OCI-LY7 (cell line): ENCODE results near the gene GFY. TPM values are rescaled to one million over a fixed set of nuclear protein-coding genes. Genes with fewer than 3 reads are reported as not detected.

Source experiments
- BruUV-seq: library from RNA; stranded (reverse); fragments of 400-500 nt; replicated peaks from 2 replicates; lab custom pipeline; 2021; lab: Mats Ljungman, UMichigan
- CTCF ChIA-PET: fragments of 300-600 bp; sonication (Branson Sonifier 250); formaldehyde crosslinking; loops from one replicate; lab custom pipeline; 2022; ENCODE audit warnings: antibody characterized with exemption; ENCODE audit not compliant: unreplicated experiment; lab: Charles Lee
- POLR2A ChIA-PET: fragments of 300-600 bp; sonication (Branson Sonifier 250); formaldehyde crosslinking; loops from one replicate; lab custom pipeline; 2022; ENCODE audit warnings: antibody characterized with exemption; lab: Charles Lee
- DNase-seq: peaks from one replicate; pipeline ENCODE4 v3.0.0-alpha.2; 2015; ENCODE audit warnings: low spot score
- H2AFZ ChIP-seq: fragments of 200-600 bp; sonication (generic), shearing (Covaris generic); 2 replicates; pipeline ENCODE4 v1.6.1; 2014; ENCODE audit warnings: mild to moderate bottlenecking, antibody characterized with exemption, low read length, moderate library complexity
- H3K27ac ChIP-seq: fragments of 200-600 bp; sonication (generic); 2 replicates; pipeline ENCODE4 v1.5.1; 2014; ENCODE audit warnings: mixed run types, low read depth, mild to moderate bottlenecking, moderate library complexity, low read length, inconsistent platforms; ENCODE audit not compliant: poor library complexity, severe bottlenecking
- H3K36me3 ChIP-seq: fragments of 200-600 bp; sonication (generic); 2 replicates; pipeline ENCODE4 v1.6.1; 2014; ENCODE audit warnings: mild to moderate bottlenecking, antibody characterized with exemption, low read length, moderate library complexity, mixed read lengths; ENCODE audit not compliant: insufficient read depth
- H3K4me1 ChIP-seq: fragments of 200-600 bp; sonication (generic); 2 replicates; pipeline ENCODE4 v1.5.1; 2014; ENCODE audit warnings: mild to moderate bottlenecking, low read length; ENCODE audit not compliant: insufficient read depth, poor library complexity, severe bottlenecking
- H3K4me2 ChIP-seq: fragments of 200-600 bp; sonication (generic); 2 replicates; pipeline ENCODE4 v1.6.1; 2014; ENCODE audit warnings: mild to moderate bottlenecking, low read length
- H3K4me3 ChIP-seq: fragments of 200-600 bp; sonication (generic); 2 replicates; pipeline ENCODE4 v1.5.1; 2014; ENCODE audit warnings: mild to moderate bottlenecking, low read depth, low read length; ENCODE audit not compliant: poor library complexity, severe bottlenecking
- H3K79me2 ChIP-seq: fragments of 200-600 bp; sonication (generic); 2 replicates; pipeline ENCODE4 v1.6.1; 2016; ENCODE audit warnings: low read depth, mild to moderate bottlenecking, low read length, moderate library complexity, mixed read lengths; ENCODE audit not compliant: insufficient read depth
- H3K9me2 ChIP-seq: fragments of 200-600 bp; sonication (generic); 2 replicates; pipeline ENCODE4 v1.6.1; 2016; ENCODE audit warnings: mild to moderate bottlenecking, low read length, mixed read lengths; ENCODE audit not compliant: insufficient read depth
- H3K9me3 ChIP-seq: fragments of 200-600 bp; sonication (generic); 2 replicates; pipeline ENCODE4 v1.6.1; 2014; ENCODE audit warnings: mild to moderate bottlenecking, mixed run types, low read length, mixed read lengths
- H4K20me1 ChIP-seq: fragments of 200-600 bp; sonication (generic); 2 replicates; pipeline ENCODE4 v1.6.1; 2014; ENCODE audit warnings: mild to moderate bottlenecking, antibody characterized with exemption, low read length, moderate library complexity, mixed read lengths; ENCODE audit not compliant: insufficient read depth
- CTCF ChIP-seq: fragments of 200-600 bp; sonication (generic); conservative IDR thresholded peaks from 2 replicates; pipeline ENCODE4 v1.5.1; 2014; ENCODE audit warnings: mild to moderate bottlenecking, antibody characterized with exemption, low read length, moderate library complexity, mixed read lengths
- EZH2phosphoT487 ChIP-seq: fragments of 200-600 bp; sonication (generic); IDR thresholded peaks from 2 replicates; pipeline ENCODE4 v1.6.1; 2018; ENCODE audit warnings: low read depth, borderline replicate concordance, mild to moderate bottlenecking, mixed run types, antibody characterized with exemption, low read length, moderate library complexity, mixed read lengths
- intact Hi-C: fragments of 100-400 bp; cut with micrococcal nuclease; formaldehyde crosslinking; loops from one replicate; pipeline ENCODE4 v1.10.0; 2022; ENCODE audit not compliant: unreplicated experiment
- total RNA-seq, 2 experiments: library from RNA; depleted of rRNA in 1 of 2; stranded (reverse); fragments of >200 nt in 1 of 2; shearing (Covaris generic) in 1 of 2; gene quantifications; 2 replicates each; pipeline ENCODE4 v1.2.3, GENCODE V29; 2014 to 2022

GFY gene
- total RNA-seq, 2 experiments from 2014 or later = not detected

DNA sequence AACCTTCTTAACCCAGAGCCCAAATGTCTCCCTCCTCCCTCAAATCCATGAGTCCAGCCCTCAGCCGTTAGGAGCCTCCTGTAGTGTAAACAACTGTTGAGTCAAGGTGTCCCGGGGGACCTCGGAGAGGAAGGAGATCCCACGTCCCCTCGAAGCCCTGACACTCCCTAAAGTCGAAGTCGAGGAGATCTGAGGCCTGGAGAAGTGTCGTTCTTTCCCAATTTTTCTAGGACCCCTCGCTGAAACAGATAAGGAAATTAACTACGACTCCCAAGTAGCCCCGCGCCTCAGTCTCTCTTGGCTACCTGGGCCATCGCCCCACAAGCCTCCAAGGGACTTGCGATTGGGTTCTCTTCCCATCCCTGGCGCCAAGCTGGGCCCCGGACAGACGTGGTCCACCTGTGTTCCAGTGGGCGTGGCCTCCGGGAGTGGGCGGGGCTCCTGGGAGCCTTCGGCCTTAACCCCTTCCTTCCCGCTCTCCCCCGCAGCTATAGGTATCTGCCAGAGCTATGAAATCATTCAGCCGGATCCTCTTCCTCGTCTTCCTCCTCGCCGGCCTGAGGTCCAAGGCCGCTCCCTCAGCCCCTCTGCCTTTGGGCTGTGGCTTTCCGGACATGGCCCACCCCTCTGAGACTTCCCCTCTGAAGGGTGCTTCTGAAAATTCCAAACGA lies 869 bp downstream of the GFY start:
- intact Hi-C loops = no loop called here
- TF ChIP-seq EZH2phosphoT487 (no peak), CTCF (no peak)
- peak overlapping the region; percentile 59 for H3K4me3 ChIP-seq
- H3K9me2 ChIP-seq = no peaks in the 10 kb centered on the region
- ChIA-PET POLR2A (no interaction called here), CTCF (no interaction called here)
- H4K20me1 ChIP-seq = no peaks in the 10 kb centered on the region
- no TSS peak for BruUV-seq
- DNase-seq = peak; percentile 80
- peaks cover 69% of the 10 kb centered on the region for H3K4me1 ChIP-seq
- H3K79me2 ChIP-seq = no peaks in the 10 kb centered on the region
- H2AFZ ChIP-seq = peak overlapping the region; percentile 33; the same call in 1 of the 2 replicates
- H3K4me2 ChIP-seq = peak overlapping the region; percentile 68
- H3K27ac ChIP-seq = no peak overlapping the region
- H3K36me3 ChIP-seq = no peaks in the 10 kb centered on the region
- H3K9me3 ChIP-seq = no peaks in the 10 kb centered on the region

- no peaks in the 10 kb centered on the region for H3K9me2 ChIP-seq
- H3K79me2 ChIP-seq = no peaks in the 10 kb centered on the region
- no peak overlapping the region for H3K27ac ChIP-seq
- no peaks in the 10 kb centered on the region for H3K36me3 ChIP-seq
- intact Hi-C loops = no loop called here
- no peak overlapping the region for H2AFZ ChIP-seq
- no peak for TF ChIP-seq CTCF
- TF ChIP-seq EZH2phosphoT487 = no peak
- H3K4me2 ChIP-seq = 0 out of 2 replicates have a peak overlapping the region, but pooled peaks have one; percentile 55
- no TSS peak for BruUV-seq
- H4K20me1 ChIP-seq = no peaks in the 10 kb centered on the region
- POLR2A ChIA-PET = no interaction called here
- no peak overlapping the region for H3K4me3 ChIP-seq
- no peaks in the 10 kb centered on the region for H3K9me3 ChIP-seq
- CTCF ChIA-PET = no interaction called here
- no peak for DNase-seq
- peaks cover 64% of the 10 kb centered on the region for H3K4me1 ChIP-seq
These were observed 2.2 kb downstream of the GFY start for GRCh38 chr19:49427339-49427738.

DNA sequence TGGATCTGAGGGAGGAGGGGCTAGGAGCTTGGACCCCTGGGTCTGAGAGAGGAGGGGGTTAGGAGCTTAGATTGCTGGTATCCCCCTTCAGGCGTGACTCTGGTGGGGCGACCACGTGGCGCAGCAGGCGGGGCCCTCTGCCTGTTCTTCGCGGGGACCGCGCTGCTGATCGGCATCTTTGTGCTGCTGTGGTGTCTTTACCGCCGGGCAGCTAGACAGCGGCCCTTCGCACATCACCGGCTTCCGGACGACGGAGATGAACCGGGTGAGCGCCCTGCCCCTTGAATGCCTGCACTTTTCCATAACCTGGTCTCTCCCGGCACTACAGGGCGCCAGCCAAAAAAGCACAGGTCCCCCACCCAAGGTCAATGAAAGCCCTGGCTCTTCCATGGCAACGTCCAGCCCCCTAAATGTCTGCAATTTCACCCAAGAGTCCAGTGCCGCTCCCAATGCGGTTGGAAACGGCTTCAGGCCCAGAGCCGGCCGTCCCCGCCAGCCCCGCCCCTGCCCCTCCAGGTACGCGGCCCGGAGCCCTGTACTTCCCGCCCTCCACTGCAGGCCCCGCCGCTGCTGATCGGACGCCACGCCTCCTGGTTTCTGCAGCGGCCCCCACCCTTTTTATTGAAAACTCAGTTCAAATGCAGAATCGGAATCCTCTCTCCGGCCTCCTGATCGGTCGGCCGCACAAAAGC lies 2.8 kb downstream of the GFY start:
- no peak for DNase-seq
- intact Hi-C loops = no loop called here
- no peak for TF ChIP-seq EZH2phosphoT487
- no peak for TF ChIP-seq CTCF
- peak overlapping the region; percentile 71; the same call in 1 of the 2 replicates for H2AFZ ChIP-seq
- ChIA-PET CTCF (no interaction called here), POLR2A (no interaction called here)
- no peak overlapping the region for H3K4me3 ChIP-seq
- H3K4me2 ChIP-seq = peak overlapping the region; percentile 55
- no peaks in the 10 kb centered on the region for H3K9me3 ChIP-seq
- no peaks in the 10 kb centered on the region for H3K36me3 ChIP-seq
- peaks cover 64% of the 10 kb centered on the region for H3K4me1 ChIP-seq
- no peaks in the 10 kb centered on the region for H3K79me2 ChIP-seq
- no peaks in the 10 kb centered on the region for H3K9me2 ChIP-seq
- no peak overlapping the region for H3K27ac ChIP-seq
- no peaks in the 10 kb centered on the region for H4K20me1 ChIP-seq
- BruUV-seq = no TSS peak
